CD4-positive, alpha-beta T cell treated with Interleukin-15 for 4 hours (primary cell): ENCODE data around the gene PUS1.
"Not testable (repeated sequence)": the region's sequence is repeated elsewhere in the genome, so short reads cannot be mapped to it uniquely, and the experiment has no call there.

Experiments used
- DNase-seq: peaks from one replicate; pipeline ENCODE4 v3.0.0-alpha.2; 2020; ENCODE audit warnings: low spot score

PUS1 gene

GRCh38 chr12:131928711-131929580 is at the start of gene PUS1:
Gene PUS1, plus strand, starts transcription at chr12:131929276. Its CDS starts 447 bp downstream, at chr12:131929723.
- DNase-seq = peak; percentile 95

DNA sequence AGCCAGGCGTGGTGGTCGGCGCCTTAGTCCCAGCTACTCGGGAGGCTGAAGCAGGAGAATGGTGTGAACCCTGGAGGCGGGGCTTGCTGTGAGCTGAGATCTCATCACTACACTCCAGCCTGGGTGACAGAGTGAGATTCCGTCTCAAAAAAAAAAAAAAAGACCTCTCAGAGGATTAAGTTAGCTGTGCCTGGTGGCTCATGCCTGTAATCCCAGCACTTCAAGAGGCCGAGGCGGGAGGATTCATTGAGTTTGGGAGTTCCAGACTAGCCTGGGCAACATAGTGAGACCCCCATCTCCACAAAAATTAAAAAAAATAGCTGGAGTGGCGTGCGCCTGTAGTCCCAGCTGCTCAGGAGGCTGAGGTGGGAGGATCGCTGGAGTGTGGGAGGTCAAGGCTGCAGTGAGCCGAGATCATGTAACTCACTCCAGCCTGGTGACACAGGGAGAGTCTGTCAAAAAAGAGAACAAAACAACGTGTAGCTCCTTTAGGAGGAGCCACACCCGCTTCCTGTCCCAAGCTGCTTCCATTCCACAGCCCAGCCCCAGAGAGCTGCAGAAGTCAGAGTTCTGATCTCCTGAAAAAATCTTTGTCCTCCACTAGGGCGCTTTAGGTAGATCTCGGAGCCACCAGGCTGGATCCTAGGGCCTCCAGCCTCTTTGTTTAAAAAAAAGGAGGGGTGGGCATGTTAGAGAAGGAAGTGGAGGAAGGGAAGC is 46.1 kb upstream of the PUS1 start:
- no peak for DNase-seq

- no peak for DNase-seq
Measured at GRCh38 chr12:131883521-131883900, 45.6 kb upstream of the PUS1 start.

DNA sequence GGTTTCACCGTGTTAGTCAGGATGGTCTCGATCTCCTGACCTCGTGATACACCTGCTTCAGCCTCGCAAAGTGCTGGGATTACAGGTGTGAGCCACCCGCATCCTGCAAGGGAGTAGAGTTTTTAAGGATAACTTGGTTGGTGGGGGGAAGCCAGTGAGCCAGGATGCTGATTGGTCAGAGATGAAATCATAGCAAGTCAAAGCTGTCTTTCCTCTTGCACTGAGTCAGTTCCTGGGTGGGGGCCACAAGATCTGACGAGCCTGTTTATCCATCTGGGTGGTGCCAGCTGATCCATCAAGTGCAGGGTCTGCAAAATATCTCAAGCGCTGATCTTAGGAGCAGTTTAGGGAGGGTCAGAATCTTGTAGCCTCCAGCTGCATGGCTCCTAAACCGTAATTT is 44.0 kb upstream of the PUS1 start:
- not testable (repeated sequence) for DNase-seq

- no peak for DNase-seq
Measured at GRCh38 chr12:131885543-131886057, 43.5 kb upstream of the PUS1 start.

- DNase-seq = not testable (repeated sequence)
Measured at GRCh38 chr12:131891722-131892121, 37.4 kb upstream of the PUS1 start.

DNA sequence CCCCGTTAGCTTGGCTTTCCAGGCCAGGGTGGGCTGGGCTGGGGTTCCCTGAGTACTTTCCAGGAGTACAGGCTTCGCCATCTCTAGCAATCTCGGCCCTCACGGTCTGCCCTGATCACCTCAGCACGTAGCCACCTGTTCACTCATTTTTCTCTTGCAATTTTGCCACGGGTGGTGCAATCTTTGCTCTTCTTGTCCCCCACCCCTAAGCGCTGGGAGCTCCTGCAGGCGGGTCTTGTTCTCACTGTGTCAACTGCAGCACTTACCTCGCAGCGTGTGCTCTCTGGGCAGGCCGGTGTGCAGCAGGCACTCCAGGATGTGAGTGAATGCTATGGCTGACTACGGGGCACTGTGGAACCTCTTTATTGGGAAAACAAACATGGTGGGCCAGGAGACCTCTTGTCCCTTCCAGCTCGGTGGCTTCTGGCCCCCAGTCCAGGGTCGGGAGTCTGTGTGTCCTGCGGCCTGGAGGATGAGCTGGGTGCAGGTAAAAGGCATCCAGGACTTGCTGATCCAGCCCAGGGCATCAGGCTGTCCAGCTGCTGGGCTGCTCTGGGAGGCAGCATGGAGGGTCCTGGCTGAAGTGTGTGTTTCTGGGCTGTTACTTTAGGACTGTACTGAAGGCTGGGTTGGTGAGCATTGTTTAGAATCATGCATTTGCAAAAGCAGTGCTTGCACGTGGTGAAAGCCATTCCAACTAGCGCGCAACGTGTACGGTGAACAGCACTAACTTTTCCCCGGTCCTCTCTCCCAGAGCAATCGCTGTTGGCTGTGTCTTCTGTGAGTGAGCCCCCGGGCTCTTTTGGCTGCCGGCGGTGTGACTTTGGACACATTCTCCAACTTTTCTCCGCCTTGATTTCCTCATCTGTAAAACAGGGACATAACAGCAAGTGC is 36.1 kb upstream of the PUS1 start:
- DNase-seq = no peak

DNA sequence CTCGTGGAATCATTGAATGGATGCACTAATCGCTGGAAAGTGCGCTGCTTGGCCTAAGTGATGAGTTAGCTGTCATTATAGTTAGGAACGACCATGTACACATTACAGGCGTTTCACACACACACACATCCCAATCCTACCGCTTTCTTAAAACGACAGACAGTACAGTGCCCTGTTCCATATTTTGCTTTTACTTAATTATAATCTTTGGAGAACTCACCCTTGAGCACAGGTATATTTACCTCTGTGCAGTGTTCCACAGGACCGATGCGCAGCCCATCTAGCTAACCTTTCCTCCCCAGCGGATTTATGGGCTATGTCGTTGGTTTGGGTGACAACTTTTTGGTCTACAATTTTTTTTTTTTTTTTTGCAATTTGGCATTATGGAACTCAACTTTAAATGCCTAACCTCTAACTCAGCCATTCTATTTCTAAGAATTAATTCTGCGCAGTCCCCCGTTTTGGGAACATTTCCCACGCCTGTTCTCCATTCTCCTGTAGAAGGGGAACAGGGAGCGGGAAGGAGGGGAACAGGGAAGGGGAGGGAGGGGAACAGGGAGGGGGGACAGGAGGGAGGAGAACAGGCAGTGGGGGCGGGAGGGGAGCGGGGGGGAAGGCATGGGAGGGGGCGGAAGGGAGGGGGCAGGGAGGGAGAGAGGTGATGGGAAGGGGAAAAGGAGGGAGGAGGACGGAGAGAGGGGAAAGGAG is 35.3 kb upstream of the PUS1 start:
- no peak for DNase-seq

DNA sequence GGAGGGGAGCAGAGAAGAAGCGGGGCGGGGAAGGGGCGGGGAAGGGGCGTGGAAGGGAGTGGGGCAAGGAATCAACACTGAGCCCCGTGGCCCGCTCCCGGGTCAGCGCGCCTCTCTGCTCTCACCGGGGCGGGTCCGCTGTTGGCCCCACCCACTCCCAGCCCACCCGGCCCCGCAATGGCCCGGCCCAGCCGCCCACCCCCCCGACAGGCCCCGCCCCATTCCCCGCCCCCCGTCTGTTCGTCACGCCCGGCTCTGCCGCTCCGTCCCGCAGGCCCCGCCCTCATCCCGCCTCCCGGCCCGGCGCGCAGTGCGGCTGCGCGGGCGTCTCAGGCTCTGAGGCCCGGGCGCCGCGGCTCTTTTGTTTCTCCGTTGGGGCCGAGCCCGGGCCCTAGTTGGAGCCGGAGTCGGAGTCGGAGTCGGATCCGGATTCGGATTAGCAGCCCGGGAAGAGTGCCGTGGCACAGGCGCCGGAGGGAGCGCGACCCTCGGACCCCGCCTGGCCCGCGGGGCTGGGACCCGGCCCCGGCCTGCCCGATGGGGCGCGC is 34.7 kb upstream of the PUS1 start, which contains the start of gene ULK1:
ULK1 (plus strand) TSS at position 310 of the 548 bp plus-strand sequence. CDS start 380 bp downstream, outside the sequence.
- peak; percentile 91 for DNase-seq

DNA sequence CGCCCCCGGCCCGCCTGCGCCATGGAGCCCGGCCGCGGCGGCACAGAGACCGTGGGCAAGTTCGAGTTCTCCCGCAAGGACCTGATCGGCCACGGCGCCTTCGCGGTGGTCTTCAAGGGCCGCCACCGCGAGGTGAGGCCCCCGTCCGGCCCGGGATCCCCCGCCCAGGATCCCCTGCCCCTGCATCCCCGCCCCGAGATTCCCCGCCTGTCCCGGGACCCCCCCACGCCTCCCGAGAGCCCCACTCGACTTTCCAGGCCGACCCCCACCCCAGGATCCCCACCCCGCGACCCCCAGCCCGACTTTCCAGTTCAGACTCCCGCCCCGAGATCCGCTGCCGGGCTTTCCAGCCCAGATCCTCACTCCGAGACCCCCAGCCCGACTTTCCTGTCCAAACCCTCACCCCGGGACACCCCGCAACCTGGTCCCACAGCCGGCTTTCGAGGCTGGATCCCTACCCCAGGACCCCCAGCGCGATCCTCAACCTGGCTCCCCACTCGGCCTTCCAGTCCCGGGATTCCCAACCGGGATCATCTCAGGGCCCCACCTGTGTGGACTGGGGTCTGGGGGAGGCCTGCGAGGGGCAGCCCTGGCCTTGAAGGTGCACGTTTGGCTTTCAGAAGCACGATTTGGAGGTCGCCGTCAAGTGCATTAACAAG is 34.0 kb upstream of the PUS1 start:
- no peak for DNase-seq

DNA sequence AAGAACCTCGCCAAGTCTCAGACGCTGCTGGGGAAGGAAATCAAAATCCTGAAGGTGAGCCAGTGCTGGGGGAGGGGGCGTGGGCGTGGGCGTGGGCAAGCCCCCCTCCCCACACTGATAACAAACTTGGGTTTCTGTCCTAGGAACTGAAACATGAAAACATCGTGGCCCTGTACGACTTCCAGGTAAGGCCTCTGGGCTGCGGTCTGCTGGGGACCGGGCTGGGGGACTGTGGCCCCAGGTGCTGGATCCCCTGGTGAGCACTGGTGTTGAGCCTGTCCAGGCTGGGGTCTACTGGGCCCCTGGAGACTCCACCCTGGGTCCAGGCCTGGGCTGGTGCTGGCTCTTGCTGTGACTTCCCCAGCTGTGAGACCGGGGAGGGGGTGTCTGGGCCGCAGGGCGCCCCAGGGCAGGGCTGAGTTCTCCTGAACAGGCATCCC is 33.4 kb upstream of the PUS1 start:
- peak; percentile 2 for DNase-seq

- DNase-seq = peak; percentile 54
Measured at GRCh38 chr12:131896080-131896810, 32.8 kb upstream of the PUS1 start.

GRCh38 chr12:131896811-131897270 is 32.2 kb upstream of the PUS1 start:
- no peak for DNase-seq

- no peak for DNase-seq
Measured at GRCh38 chr12:131897276-131897675, 31.8 kb upstream of the PUS1 start.

DNA sequence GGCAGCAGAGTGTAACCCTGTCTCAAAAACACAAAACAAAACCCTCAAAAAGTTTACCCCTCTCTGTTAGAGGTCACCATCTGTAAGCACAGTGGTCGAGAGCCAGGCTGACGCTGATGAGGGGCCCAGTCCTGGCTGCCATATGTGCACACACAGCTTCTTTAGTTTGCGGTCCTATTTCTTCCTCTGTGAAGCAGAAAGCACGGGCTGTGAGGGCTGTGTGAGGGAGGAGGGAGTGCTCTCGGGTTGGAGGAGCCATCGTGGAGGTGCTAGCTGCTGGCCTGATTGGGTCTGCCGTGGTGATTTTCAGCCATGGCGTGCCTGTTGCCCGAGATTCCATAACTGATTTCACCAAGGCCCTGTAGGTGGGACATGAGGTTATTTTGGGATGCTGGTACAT is 31.2 kb upstream of the PUS1 start:
- no peak for DNase-seq

GRCh38 chr12:131900397-131900796 is 28.7 kb upstream of the PUS1 start:
- no peak for DNase-seq

- no peak for DNase-seq
Measured at GRCh38 chr12:131901431-131902331, 27.4 kb upstream of the PUS1 start.
